ENCODE results near the gene TCEAL1.

DNA sequence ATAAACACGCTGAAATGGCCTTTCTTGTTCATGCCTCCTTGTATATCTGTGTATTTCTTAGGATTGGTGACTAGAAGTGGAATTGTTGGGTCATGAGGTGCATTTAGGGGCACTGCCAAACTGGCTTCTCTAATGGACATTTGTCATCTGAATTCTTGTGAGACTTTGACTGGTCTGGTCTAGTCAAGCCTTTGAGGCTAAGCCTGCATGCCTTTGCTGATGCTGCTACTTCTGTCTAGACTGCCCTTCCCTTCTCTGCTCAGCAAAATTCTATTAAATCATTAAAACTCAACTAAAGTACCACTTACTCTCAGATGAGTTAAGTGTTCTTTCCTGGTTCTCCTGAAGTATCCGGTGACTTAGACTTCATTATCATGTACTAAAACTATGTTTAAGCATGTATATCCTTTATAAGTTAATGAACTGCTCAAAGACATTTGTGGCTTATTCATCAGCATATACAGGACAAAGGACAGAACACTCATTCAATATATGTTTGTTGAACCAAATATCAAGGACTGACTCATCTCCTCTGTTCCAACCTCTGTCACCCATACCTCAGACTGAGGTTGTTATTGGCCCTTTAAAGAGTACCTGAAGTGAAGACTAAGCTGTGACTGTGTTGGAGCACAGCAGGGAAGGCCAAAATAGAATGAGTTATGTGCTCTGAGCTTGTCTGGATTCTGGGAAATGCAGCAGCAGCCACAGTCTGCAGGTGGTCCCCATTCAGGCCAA, 9.0 kb downstream of the TCEAL1 start:
- TF ChIP-seq, protein P1, sequence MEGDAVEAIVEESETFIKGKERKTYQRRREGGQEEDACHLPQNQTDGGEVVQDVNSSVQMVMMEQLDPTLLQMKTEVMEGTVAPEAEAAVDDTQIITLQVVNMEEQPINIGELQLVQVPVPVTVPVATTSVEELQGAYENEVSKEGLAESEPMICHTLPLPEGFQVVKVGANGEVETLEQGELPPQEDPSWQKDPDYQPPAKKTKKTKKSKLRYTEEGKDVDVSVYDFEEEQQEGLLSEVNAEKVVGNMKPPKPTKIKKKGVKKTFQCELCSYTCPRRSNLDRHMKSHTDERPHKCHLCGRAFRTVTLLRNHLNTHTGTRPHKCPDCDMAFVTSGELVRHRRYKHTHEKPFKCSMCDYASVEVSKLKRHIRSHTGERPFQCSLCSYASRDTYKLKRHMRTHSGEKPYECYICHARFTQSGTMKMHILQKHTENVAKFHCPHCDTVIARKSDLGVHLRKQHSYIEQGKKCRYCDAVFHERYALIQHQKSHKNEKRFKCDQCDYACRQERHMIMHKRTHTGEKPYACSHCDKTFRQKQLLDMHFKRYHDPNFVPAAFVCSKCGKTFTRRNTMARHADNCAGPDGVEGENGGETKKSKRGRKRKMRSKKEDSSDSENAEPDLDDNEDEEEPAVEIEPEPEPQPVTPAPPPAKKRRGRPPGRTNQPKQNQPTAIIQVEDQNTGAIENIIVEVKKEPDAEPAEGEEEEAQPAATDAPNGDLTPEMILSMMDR (optimal IDR thresholded peaks at IDR 0.05 in 1 of 3, IDR thresholded peaks at IDR 0.05 in 1 of 3, conservative IDR thresholded peaks at IDR 0.05 in 1 of 3; ENCODE audit: extremely low read depth in 1 of 3, insufficient read depth in 2 of 3, low read length in 3 of 3) = no peak
- TF ChIP-seq EZH2 (IDR thresholded peaks at IDR 0.05; ENCODE audit: low read length) = no peak

Data from keratinocyte (primary cell).